Loucy (cell line): ENCODE data around the gene TENM4.

Source experiments
- H2AFZ ChIP-seq: fragments of 200-600 bp; sonication (generic); 2 replicates; pipeline ENCODE4 v1.6.0; 2016; ENCODE audit warnings: antibody characterized with exemption, mild to moderate bottlenecking, low read length, moderate library complexity
- H3F3A ChIP-seq: fragments of 200-600 bp; 2 replicates; pipeline ENCODE4 v1.6.0; 2016; ENCODE audit warnings: antibody characterized with exemption, low read depth, mild to moderate bottlenecking
- H3K27me3 ChIP-seq: fragments of 200-600 bp; sonication (generic); 2 replicates; pipeline ENCODE4 v1.6.1; 2014; ENCODE audit warnings: low read length, mild to moderate bottlenecking; ENCODE audit not compliant: insufficient read depth, poor library complexity, severe bottlenecking
- H3K36me3 ChIP-seq: fragments of 200-600 bp; sonication (generic); 2 replicates; pipeline ENCODE4 v1.6.1; 2016; ENCODE audit warnings: low read length; ENCODE audit not compliant: insufficient read depth
- H3K4me1 ChIP-seq: fragments of 200-600 bp; sonication (generic); 2 replicates; pipeline ENCODE4 v1.5.1; 2014; ENCODE audit warnings: low read length, mild to moderate bottlenecking; ENCODE audit not compliant: insufficient read depth, poor library complexity, severe bottlenecking
- H3K4me2 ChIP-seq: fragments of 200-600 bp; sonication (generic); 2 replicates; pipeline ENCODE4 v1.6.0; 2014; ENCODE audit warnings: antibody characterized with exemption, low read length, low read depth, mild to moderate bottlenecking; ENCODE audit not compliant: poor library complexity, severe bottlenecking
- H3K4me3 ChIP-seq: fragments of 200-600 bp; sonication (generic); 2 replicates; pipeline ENCODE4 v1.5.1; 2014; ENCODE audit warnings: low read length, mild to moderate bottlenecking, mixed read lengths; ENCODE audit not compliant: poor library complexity, severe bottlenecking
- H3K79me2 ChIP-seq: fragments of 200-600 bp; sonication (generic); 2 replicates; pipeline ENCODE4 v1.6.1; 2014; ENCODE audit warnings: low read length; ENCODE audit not compliant: insufficient read depth
- H3K9ac ChIP-seq: fragments of 200-600 bp; sonication (generic); 2 replicates; pipeline ENCODE4 v1.6.0; 2014; ENCODE audit warnings: mild to moderate bottlenecking, low read depth, low read length, moderate library complexity; ENCODE audit not compliant: poor library complexity, severe bottlenecking
- H3K9me2 ChIP-seq: fragments of 200-600 bp; sonication (generic); replicated peaks from 2 replicates; pipeline ENCODE4 v1.6.1; 2016; ENCODE audit warnings: low read depth, low read length, mixed read lengths
- H3K9me3 ChIP-seq: fragments of 200-600 bp; sonication (generic); 2 replicates; pipeline ENCODE4 v1.6.1; 2014; ENCODE audit warnings: mild to moderate bottlenecking, antibody characterized with exemption, low read length, low read depth; ENCODE audit not compliant: insufficient read depth
- H4K20me1 ChIP-seq: fragments of 200-600 bp; sonication (generic); 2 replicates; pipeline ENCODE4 v1.6.0; 2014; ENCODE audit warnings: antibody characterized with exemption, low read length, mild to moderate bottlenecking; ENCODE audit not compliant: insufficient read depth, poor library complexity, severe bottlenecking
- EZH2phosphoT487 ChIP-seq: fragments of 200-600 bp; IDR thresholded peaks from 2 replicates; pipeline ENCODE4 v1.6.1; 2018; ENCODE audit warnings: antibody characterized with exemption, mild to moderate bottlenecking, moderate library complexity, borderline replicate concordance
- TF ChIP-seq, protein P1 (sequence below): fragments of 200-600 bp; sonication (generic); conservative IDR thresholded peaks from 2 replicates; pipeline ENCODE4 v1.5.1; 2014; ENCODE audit warnings: mild to moderate bottlenecking, antibody characterized with exemption, low read length

Gene TENM4

DNA sequence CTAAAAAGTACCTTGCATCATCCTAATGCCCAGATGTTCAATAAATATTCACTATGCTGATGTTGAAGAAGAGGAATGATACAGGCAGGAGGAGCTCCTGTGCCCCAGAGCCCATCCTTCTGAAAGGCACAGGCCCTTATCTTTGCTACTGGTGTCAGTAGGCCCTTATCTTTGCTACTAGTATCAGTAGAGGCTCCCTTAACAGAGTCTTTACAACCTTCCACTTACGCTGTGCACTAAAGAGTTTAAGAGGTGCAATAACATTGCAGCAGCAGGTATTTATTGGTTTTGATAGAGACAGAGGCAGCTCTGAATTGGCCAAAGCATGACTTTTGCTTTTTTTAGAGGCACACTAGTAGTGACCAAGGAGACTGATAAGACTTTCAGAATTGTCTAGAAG lies 174.4 kb downstream of the TENM4 start:
- H3K79me2 ChIP-seq: no peaks in the 10 kb centered on the region
- H4K20me1 ChIP-seq: no peaks in the 10 kb centered on the region
- no peak overlapping the region for H3K4me2 ChIP-seq
- TF ChIP-seq, protein P1, sequence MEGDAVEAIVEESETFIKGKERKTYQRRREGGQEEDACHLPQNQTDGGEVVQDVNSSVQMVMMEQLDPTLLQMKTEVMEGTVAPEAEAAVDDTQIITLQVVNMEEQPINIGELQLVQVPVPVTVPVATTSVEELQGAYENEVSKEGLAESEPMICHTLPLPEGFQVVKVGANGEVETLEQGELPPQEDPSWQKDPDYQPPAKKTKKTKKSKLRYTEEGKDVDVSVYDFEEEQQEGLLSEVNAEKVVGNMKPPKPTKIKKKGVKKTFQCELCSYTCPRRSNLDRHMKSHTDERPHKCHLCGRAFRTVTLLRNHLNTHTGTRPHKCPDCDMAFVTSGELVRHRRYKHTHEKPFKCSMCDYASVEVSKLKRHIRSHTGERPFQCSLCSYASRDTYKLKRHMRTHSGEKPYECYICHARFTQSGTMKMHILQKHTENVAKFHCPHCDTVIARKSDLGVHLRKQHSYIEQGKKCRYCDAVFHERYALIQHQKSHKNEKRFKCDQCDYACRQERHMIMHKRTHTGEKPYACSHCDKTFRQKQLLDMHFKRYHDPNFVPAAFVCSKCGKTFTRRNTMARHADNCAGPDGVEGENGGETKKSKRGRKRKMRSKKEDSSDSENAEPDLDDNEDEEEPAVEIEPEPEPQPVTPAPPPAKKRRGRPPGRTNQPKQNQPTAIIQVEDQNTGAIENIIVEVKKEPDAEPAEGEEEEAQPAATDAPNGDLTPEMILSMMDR: no peak
- TF ChIP-seq EZH2phosphoT487: no peak
- no peaks in the 10 kb centered on the region for H3K27me3 ChIP-seq
- no peak overlapping the region for H3K4me3 ChIP-seq
- H3K9ac ChIP-seq: no peak overlapping the region
- H2AFZ ChIP-seq: no peak overlapping the region
- peaks cover 5% of the 10 kb centered on the region; the same call in 1 of the 2 replicates for H3K9me3 ChIP-seq
- H3K36me3 ChIP-seq: no peaks in the 10 kb centered on the region
- no peaks in the 10 kb centered on the region for H3F3A ChIP-seq
- H3K9me2 ChIP-seq: no peaks in the 10 kb centered on the region
- H3K4me1 ChIP-seq: no peaks in the 10 kb centered on the region

- H3K9me3 ChIP-seq: peaks cover 5% of the 10 kb centered on the region; the same call in 1 of the 2 replicates
- H3F3A ChIP-seq: no peaks in the 10 kb centered on the region
- no peaks in the 10 kb centered on the region for H3K9me2 ChIP-seq
- H3K27me3 ChIP-seq: no peaks in the 10 kb centered on the region
- no peaks in the 10 kb centered on the region for H3K36me3 ChIP-seq
- H4K20me1 ChIP-seq: no peaks in the 10 kb centered on the region
- H3K79me2 ChIP-seq: no peaks in the 10 kb centered on the region
- TF ChIP-seq EZH2phosphoT487: no peak
- TF ChIP-seq, protein P1: no peak
- H3K4me1 ChIP-seq: no peaks in the 10 kb centered on the region
- no peak overlapping the region for H3K9ac ChIP-seq
- H3K4me2 ChIP-seq: no peak overlapping the region
- no peak overlapping the region for H3K4me3 ChIP-seq
- no peak overlapping the region for H2AFZ ChIP-seq
Measured at GRCh38 chr11:79265756-79266322, 175.0 kb downstream of the TENM4 start.

GRCh38 chr11:79264284-79264683 lies 176.5 kb downstream of the TENM4 start:
- no peaks in the 10 kb centered on the region for H3K79me2 ChIP-seq
- no peaks in the 10 kb centered on the region for H3F3A ChIP-seq
- no peak overlapping the region for H3K4me3 ChIP-seq
- no peaks in the 10 kb centered on the region for H3K9me2 ChIP-seq
- no peaks in the 10 kb centered on the region for H3K36me3 ChIP-seq
- no peak overlapping the region for H2AFZ ChIP-seq
- H3K27me3 ChIP-seq: no peaks in the 10 kb centered on the region
- TF ChIP-seq, protein P1: no peak
- TF ChIP-seq EZH2phosphoT487: no peak
- H3K9ac ChIP-seq: no peak overlapping the region
- H3K4me1 ChIP-seq: no peaks in the 10 kb centered on the region
- H3K4me2 ChIP-seq: no peak overlapping the region
- no peaks in the 10 kb centered on the region for H4K20me1 ChIP-seq
- peaks cover 8% of the 10 kb centered on the region; the same call in 1 of the 2 replicates for H3K9me3 ChIP-seq
